GM21360 (cell line): ENCODE data around the gene ZNF302.
A peak's percentile ranks its signal among the peaks of the same experiment; 100 is the strongest.
"Not testable (repeated sequence)": the region's sequence is repeated elsewhere in the genome, so short reads cannot be mapped to it uniquely, and the experiment has no call there.

ENCODE experiments used
- ATAC-seq: cut with Tn5 transposase; IDR thresholded peaks from one replicate; pipeline ENCODE4 v1.9.1; 2021; ENCODE audit warnings: mild to moderate bottlenecking, moderate library complexity; ENCODE audit not compliant: unreplicated experiment

Gene ZNF302

DNA sequence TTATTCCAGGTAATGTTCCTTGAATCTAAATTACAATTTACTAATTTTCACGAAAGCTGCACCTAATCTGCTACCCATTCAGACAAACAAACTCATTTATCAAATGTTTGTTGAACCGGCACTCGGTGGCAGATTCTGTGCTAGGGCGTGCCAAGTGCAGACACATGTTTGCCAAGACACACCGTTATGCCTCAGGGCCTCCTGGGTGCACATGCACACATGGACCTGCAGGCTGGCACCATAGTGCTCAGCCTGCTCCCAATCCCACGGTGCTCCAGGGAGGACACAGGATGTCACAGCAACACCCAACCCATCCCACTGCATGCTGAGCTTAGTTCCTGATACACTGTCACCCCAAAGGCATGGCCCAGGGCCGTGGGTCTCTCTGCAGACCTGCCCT is 8.2 kb upstream of the ZNF302 start:
- no peak for ATAC-seq

GRCh38 chr19:34671972-34672371 is 5.5 kb upstream of the ZNF302 start:
- ATAC-seq, result no peak

- no peak for ATAC-seq
Measured at GRCh38 chr19:34673590-34673989, 3.9 kb upstream of the ZNF302 start.

DNA sequence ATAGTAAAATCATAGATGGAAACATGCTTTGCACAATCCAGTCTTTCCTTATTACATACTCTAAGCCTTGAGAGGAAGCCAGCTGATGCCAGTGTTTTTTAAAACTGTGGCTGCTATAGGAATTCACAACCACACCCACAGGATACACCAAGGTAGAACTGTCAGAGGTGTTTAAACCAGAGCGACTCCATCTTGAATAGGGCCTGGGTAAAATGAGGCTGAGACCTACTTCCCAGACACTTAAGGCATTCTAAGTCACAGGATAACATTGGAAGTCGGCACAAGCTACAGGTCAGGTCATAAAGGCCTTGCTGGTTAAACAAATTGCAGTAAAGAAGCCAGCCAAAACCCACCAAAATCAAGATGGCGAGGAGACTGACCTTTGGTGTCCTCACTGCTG is 2.2 kb upstream of the ZNF302 start:
- ATAC-seq, result no peak

GRCh38 chr19:34675919-34676318 is 1.6 kb upstream of the ZNF302 start:
- ATAC-seq, result no peak

- peak; percentile 50 for ATAC-seq
Measured at GRCh38 chr19:34676697-34677385, 637 bp upstream of the ZNF302 start, which contains the start of gene SCGB2B2. TSS of gene SCGB2B2 (minus strand) at chr19:34677159. CDS start at chr19:34594563, 82,596 bp downstream.

- no peak for ATAC-seq
Measured at GRCh38 chr19:34678085-34678412, 571 bp downstream of the ZNF302 start.

GRCh38 chr19:34678421-34678820 is 943 bp downstream of the ZNF302 start:
- no peak for ATAC-seq

DNA sequence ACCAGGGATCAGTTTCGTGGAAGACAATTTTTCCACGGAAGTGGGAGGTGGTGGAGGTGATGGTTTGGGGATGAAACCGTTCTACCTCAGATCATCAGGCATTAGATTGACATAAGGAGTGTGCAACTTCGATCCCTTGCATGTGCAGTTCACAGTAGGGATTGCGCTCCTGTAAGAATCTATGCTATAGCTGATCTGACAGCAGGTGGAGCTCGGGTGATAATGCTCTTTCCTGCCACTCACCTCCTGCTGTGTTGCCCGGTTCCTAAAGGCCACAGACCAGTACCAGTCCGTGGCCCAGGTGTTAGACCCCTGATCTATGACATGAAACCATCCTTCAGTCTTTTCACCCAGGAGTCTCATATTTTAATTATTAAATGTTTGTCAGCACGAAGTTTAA is 4.0 kb downstream of the ZNF302 start:
- no peak for ATAC-seq

GRCh38 chr19:34685266-34685665 is 7.8 kb downstream of the ZNF302 start:
- ATAC-seq, result not testable (repeated sequence)

- no peak for ATAC-seq
Measured at GRCh38 chr19:34686455-34686854, 9.0 kb downstream of the ZNF302 start.

- ATAC-seq, result no peak
Measured at GRCh38 chr19:34687348-34687747, 9.9 kb downstream of the ZNF302 start.

DNA sequence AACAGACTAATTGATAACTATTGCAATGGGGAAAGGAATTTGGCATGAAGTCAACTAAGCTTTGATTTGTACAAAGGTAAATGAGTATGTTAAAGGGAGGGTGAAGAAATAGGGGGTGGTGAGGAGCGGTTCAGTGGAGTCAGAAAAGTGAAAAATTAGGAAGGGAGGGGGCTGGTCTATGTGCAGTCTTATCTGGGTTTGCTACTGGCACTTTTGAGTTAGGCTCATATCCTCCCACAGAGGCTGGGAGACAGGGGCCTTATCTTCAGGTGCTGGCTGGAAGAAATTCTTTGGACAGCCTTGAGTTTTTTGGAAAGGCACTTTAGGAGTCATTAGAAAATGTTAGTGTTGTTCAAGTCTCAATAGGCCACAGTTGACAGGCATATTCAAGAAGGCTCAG is 11.1 kb downstream of the ZNF302 start:
- no peak for ATAC-seq

DNA sequence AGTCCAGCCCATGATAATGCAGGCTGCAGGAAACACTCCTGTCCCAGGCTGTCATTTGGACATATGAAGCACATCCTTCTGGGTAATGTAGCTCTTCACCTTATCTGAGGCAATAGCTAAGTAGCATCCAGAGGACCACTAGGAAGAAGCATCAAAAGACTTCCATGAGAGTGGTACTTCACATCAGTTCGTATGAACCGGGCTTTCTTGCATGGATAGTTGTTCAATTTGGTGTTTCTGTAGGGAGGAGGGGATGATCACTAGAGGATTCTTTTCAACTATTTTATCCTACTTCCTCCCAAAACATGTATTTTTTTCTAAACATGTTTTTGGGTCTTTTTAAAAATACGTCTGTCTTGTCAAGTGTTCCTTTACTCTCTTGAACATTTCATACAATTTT is 12.9 kb downstream of the ZNF302 start:
- no peak for ATAC-seq

- no peak for ATAC-seq
Measured at GRCh38 chr19:34692549-34692948, 15.1 kb downstream of the ZNF302 start.

GRCh38 chr19:34707661-34708060 is 30.2 kb downstream of the ZNF302 start:
- no peak for ATAC-seq

- no peak for ATAC-seq
Measured at GRCh38 chr19:34711890-34712289, 34.4 kb downstream of the ZNF302 start.

DNA sequence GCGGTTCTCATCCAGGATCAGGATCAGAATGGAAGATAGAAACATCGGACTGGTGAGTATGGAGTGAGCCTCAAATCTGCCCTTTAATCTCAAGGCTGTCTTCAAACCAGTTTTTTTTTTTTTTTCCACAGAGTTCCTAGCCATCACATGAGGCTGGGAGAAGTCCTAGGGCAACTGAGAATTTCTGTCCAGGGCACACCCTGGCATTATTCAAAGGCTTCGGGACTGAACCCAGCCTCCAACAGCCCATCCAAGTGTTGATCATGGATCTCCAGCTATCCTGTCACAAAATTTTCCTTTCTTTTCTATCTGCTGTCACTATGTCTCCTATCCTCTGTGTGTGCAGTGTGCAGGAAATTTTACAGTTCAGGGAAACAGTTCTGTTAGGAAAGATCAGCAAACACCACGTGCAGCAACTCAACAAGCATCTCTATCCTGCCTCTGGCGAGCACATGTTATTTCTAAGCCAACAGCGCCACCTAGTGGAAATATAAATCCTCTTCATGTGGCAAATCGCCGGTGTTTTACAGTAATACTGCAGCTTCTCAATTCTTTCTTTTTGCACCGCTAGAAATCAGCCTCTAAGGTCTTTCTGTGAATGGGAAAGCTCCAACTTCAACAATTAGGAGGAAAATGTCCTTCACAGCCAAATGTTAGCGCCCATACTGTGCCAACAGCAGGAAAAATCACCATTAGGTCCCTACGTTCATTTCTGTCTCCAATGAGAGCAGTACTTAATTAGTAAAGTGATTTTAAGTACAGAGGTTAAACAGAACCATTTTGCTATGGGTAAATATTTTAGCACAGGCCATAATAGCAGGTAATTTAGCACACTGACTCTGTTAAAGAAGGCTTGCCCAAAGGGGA is 35.1 kb downstream of the ZNF302 start:
- ATAC-seq, result no peak

GRCh38 chr19:34713262-34713637 is 35.8 kb downstream of the ZNF302 start:
- ATAC-seq, result no peak

- ATAC-seq, result no peak
Measured at GRCh38 chr19:34715357-34715756, 37.9 kb downstream of the ZNF302 start.

DNA sequence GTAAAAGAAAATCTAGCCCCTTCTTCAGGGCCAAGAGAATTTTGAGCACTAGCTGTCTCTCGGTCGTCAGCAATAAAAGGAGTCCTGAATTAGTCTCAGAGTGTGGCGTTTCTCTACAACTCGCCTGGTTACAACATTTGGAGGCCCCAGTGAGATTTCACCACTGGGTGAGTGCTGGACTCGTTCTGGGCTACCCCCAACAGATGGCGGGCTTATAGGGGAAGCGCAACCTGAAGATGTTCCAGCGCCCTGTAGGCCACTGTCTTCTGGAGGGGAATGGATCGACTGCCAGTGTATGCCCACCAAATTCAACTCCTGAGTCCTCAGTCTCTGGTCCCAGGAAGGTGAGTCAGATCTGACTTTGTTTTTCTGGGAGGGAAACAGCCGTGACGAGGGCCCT is 44.9 kb downstream of the ZNF302 start:
- ATAC-seq, result no peak

DNA sequence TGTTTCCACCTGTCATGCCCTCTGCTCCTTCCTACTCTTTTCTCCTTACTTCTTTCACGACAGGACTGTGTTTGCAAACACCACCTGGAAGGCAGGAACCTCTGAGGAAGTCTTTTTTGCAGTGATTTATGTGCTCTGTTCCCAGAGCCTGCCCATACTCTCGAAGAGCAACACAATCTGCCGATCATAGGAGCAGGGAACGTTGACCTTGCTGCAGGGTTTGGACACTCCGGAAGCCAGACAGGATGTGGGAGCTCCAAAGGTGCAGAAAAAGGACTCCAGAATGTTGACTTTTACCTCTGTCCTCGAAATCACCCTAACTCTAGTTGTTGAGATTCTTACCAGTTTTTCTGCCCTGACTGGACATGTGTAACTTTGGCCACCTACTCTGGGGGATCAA is 47.9 kb downstream of the ZNF302 start:
- no peak for ATAC-seq
